Right atrium auricular region (tissue), 2 donors: ENCODE measurements around the gene CADPS. TPM values are rescaled to one million over a fixed set of nuclear protein-coding genes. Genes with fewer than 3 reads are reported as not detected.

ENCODE experiments used
- DNase-seq: peaks from one replicate; pipeline ENCODE4 v3.0.0-alpha.2; 2019; ENCODE audit warnings: low spot score
- H3K27ac ChIP-seq, 2 donors: fragments of 200-600 bp; sonication (generic); 1 replicate in 1 of 2; 2 replicates in 1 of 2; pipeline ENCODE4 v1.5.1; 2016 to 2019
- H3K27me3 ChIP-seq, 2 donors: fragments of 200-600 bp; sonication (generic); one replicate each; pipeline versions ENCODE4 v1.5.1 to v1.6.0; 2017 to 2019
- H3K36me3 ChIP-seq: fragments of 200-600 bp; sonication (generic); one replicate; pipeline ENCODE4 v1.5.1; 2016
- H3K4me1 ChIP-seq, 2 donors: fragments of 200-600 bp; sonication (generic); one replicate each; pipeline versions ENCODE4 v1.5.1 to v1.6.0; 2017 to 2019
- H3K4me3 ChIP-seq, 2 donors: fragments of 200-600 bp; sonication (generic); 1 replicate in 1 of 2; 2 replicates in 1 of 2; pipeline ENCODE4 v1.5.1; 2017 to 2019; ENCODE audit warnings: mild to moderate bottlenecking in 1 of 2, moderate library complexity in 1 of 2
- H3K9me3 ChIP-seq, 2 donors: fragments of 200-600 bp; sonication (generic); one replicate each; pipeline ENCODE4 v1.5.1; 2019
- CTCF ChIP-seq, 2 donors: fragments of 200-600 bp; sonication (generic); IDR thresholded peaks; one replicate each; pipeline ENCODE4 v1.5.1; 2019; ENCODE audit warnings: antibody characterized with exemption in 2 of 2
- total RNA-seq, 2 donors: library from RNA; depleted of rRNA; stranded (reverse); fragments of >200 nt; gene quantifications; one replicate each; pipeline ENCODE4 v1.1.0, GENCODE V29; 2016

The CADPS gene
- total RNA-seq, 2 donors from 2014 or later: 16.1 to 48.2 TPM

- DNase-seq: no peak
- H3K9me3 ChIP-seq: no peaks in the 10 kb centered on the region
Measured at GRCh38 chr3:62502315-62503300, 372.6 kb downstream of the CADPS start.

GRCh38 chr3:62501289-62501668 is 373.9 kb downstream of the CADPS start:
- Histone ChIP-seq H3K27me3 (no peaks in the 10 kb centered on the region), H3K36me3 (no peaks in the 10 kb centered on the region), H3K9me3 (no peaks in the 10 kb centered on the region), H3K4me1 (no peaks in the 10 kb centered on the region), H3K4me3 (no peak overlapping the region), H3K27ac (no peak overlapping the region)
- no peak for DNase-seq
- no peak for TF ChIP-seq CTCF (IDR thresholded peaks at IDR 0.05)

More at GRCh38 chr3:62502315-62503300, 372.6 kb downstream of the CADPS start:
- H3K36me3 ChIP-seq: no peaks in the 10 kb centered on the region
- H3K27me3 ChIP-seq: no peaks in the 10 kb centered on the region
- no peak overlapping the region for H3K27ac ChIP-seq
- no peak for TF ChIP-seq CTCF (IDR thresholded peaks at IDR 0.05)
- no peaks in the 10 kb centered on the region for H3K4me1 ChIP-seq
- no peak overlapping the region for H3K4me3 ChIP-seq

- Histone ChIP-seq H3K27me3 (no peaks in the 10 kb centered on the region), H3K4me3 (no peak overlapping the region), H3K27ac (no peak overlapping the region), H3K36me3 (no peaks in the 10 kb centered on the region), H3K9me3 (no peaks in the 10 kb centered on the region), H3K4me1 (no peaks in the 10 kb centered on the region)
- no peak for TF ChIP-seq CTCF (IDR thresholded peaks at IDR 0.05)
- no peak for DNase-seq
Measured at GRCh38 chr3:62500556-62501288, 374.5 kb downstream of the CADPS start.

GRCh38 chr3:62497156-62497555 is 378.1 kb downstream of the CADPS start:
- Histone ChIP-seq H3K27ac (no peak overlapping the region), H3K4me1 (no peaks in the 10 kb centered on the region), H3K4me3 (no peak overlapping the region), H3K36me3 (no peaks in the 10 kb centered on the region), H3K27me3 (no peaks in the 10 kb centered on the region), H3K9me3 (no peaks in the 10 kb centered on the region)
- no peak for TF ChIP-seq CTCF (IDR thresholded peaks at IDR 0.05)
- DNase-seq: no peak

- DNase-seq: no peak
- no peak for TF ChIP-seq CTCF (IDR thresholded peaks at IDR 0.05)
- H3K27ac ChIP-seq: no peak overlapping the region
- H3K4me1 ChIP-seq: no peaks in the 10 kb centered on the region
- no peak overlapping the region for H3K4me3 ChIP-seq
- H3K9me3 ChIP-seq: no peaks in the 10 kb centered on the region
- H3K27me3 ChIP-seq: no peaks in the 10 kb centered on the region
- no peaks in the 10 kb centered on the region for H3K36me3 ChIP-seq
Measured at GRCh38 chr3:62496503-62496902, 378.7 kb downstream of the CADPS start.
